Peyer's patch (tissue), 4 donors: ENCODE data around the gene TATDN3.

Source experiments
- POLR2A ChIP-seq, 2 donors: fragments of 450-650 bp; IDR thresholded peaks; one replicate each; pipeline ENCODE4 v1.5.1; 2017; ENCODE audit warnings: antibody characterized with exemption in 2 of 2, mild to moderate bottlenecking in 2 of 2, moderate library complexity in 2 of 2
- TF ChIP-seq, protein P1 (sequence below), 6 experiments: fragments of 450-650 bp in 4 of 6; fragments of 200-600 bp in 2 of 6; sonication (generic) in 1 of 6; IDR thresholded peaks; one replicate each; pipeline ENCODE4 v1.5.1; 2017 to 2019; ENCODE audit warnings: antibody characterized with exemption in 6 of 6, mild to moderate bottlenecking in 3 of 6, moderate library complexity in 1 of 6

DNA sequence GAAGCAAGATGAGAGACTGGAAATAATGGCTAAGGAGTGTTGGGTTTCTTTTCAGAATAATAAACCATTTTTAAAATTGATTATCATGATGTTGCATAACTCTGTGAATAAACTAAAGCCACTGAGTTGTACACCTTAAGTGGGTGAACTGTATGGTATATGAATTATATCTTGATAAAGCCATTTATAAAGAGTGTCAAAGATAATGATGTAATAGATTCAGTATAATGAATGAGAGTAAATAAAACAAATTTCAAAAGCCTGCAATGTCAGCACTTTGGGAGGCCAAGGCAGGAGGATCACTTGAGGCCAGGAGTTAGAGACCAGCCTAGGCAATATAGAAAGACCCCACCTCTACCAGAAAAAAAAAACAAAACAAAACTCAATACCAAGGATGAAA is 16.5 kb upstream of the TATDN3 start:
- TF ChIP-seq, protein P1, sequence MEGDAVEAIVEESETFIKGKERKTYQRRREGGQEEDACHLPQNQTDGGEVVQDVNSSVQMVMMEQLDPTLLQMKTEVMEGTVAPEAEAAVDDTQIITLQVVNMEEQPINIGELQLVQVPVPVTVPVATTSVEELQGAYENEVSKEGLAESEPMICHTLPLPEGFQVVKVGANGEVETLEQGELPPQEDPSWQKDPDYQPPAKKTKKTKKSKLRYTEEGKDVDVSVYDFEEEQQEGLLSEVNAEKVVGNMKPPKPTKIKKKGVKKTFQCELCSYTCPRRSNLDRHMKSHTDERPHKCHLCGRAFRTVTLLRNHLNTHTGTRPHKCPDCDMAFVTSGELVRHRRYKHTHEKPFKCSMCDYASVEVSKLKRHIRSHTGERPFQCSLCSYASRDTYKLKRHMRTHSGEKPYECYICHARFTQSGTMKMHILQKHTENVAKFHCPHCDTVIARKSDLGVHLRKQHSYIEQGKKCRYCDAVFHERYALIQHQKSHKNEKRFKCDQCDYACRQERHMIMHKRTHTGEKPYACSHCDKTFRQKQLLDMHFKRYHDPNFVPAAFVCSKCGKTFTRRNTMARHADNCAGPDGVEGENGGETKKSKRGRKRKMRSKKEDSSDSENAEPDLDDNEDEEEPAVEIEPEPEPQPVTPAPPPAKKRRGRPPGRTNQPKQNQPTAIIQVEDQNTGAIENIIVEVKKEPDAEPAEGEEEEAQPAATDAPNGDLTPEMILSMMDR (IDR thresholded peaks at IDR 0.05): no peak
- TF ChIP-seq POLR2A (IDR thresholded peaks at IDR 0.05): no peak
